MM.1S (cell line): ENCODE data around the gene PPWD1.

Experiments
- DNase-seq: peaks from one replicate; pipeline ENCODE4 v3.0.0-alpha.2; 2015
- H2AFZ ChIP-seq: fragments of 300-600 bp; sonication (generic); 2 replicates; pipeline ENCODE4 v1.6.0; 2016; ENCODE audit warnings: antibody characterized with exemption, low read length
- H3F3A ChIP-seq: fragments of 300-600 bp; sonication (generic); 2 replicates; pipeline ENCODE4 v1.6.1; 2016; ENCODE audit warnings: mild to moderate bottlenecking, antibody characterized with exemption, low read length, moderate library complexity, mixed read lengths; ENCODE audit not compliant: insufficient read depth
- H3K27ac ChIP-seq: fragments of 300-600 bp; sonication (generic); 2 replicates; pipeline ENCODE4 v1.5.1; 2016; ENCODE audit warnings: mild to moderate bottlenecking, low read length
- H3K27me3 ChIP-seq: fragments of 300-600 bp; sonication (generic); replicated peaks from 2 replicates; pipeline ENCODE4 v1.6.0; 2016; ENCODE audit warnings: low read length; ENCODE audit not compliant: insufficient read depth
- H3K36me3 ChIP-seq: fragments of 300-600 bp; sonication (generic); replicated peaks from 2 replicates; pipeline ENCODE4 v1.6.1; 2016; ENCODE audit warnings: mild to moderate bottlenecking, low read length, mixed read lengths; ENCODE audit not compliant: insufficient read depth
- H3K4me1 ChIP-seq: fragments of 300-600 bp; sonication (generic); 2 replicates; pipeline ENCODE4 v1.6.1; 2016; ENCODE audit warnings: low read length, mixed read lengths
- H3K4me2 ChIP-seq: fragments of 300-600 bp; sonication (generic); 2 replicates; pipeline ENCODE4 v1.6.0; 2016; ENCODE audit warnings: low read depth, low read length
- H3K4me3 ChIP-seq: fragments of 300-600 bp; sonication (generic); 2 replicates; pipeline ENCODE4 v1.5.1; 2016; ENCODE audit warnings: low read length, mixed read lengths
- H3K79me2 ChIP-seq: fragments of 300-600 bp; sonication (generic); 2 replicates; pipeline ENCODE4 v1.6.1; 2016; ENCODE audit warnings: mixed run types, low read length, mixed read lengths
- H3K9ac ChIP-seq: fragments of 300-600 bp; sonication (generic); 2 replicates; pipeline ENCODE4 v1.6.1; 2016; ENCODE audit warnings: low read length, mixed read lengths
- H3K9me2 ChIP-seq: fragments of 300-600 bp; sonication (generic); replicated peaks from 2 replicates; pipeline ENCODE4 v1.6.1; 2016; ENCODE audit warnings: mild to moderate bottlenecking, low read length, mixed read lengths; ENCODE audit not compliant: insufficient read depth
- H3K9me3 ChIP-seq: fragments of 300-600 bp; sonication (generic); replicated peaks from 2 replicates; pipeline ENCODE4 v1.6.1; 2016; ENCODE audit warnings: mild to moderate bottlenecking, low read length, mixed read lengths; ENCODE audit not compliant: insufficient read depth
- H4K20me1 ChIP-seq: fragments of 300-600 bp; sonication (generic); 2 replicates; pipeline ENCODE4 v1.6.1; 2016; ENCODE audit warnings: mild to moderate bottlenecking, low read length, moderate library complexity, mixed read lengths; ENCODE audit not compliant: insufficient read depth
- CTCF ChIP-seq: fragments of 300-600 bp; sonication (generic); IDR thresholded peaks from 2 replicates; pipeline ENCODE4 v1.5.1; 2016; ENCODE audit warnings: antibody characterized with exemption, low read length, mixed read lengths
- EZH2 ChIP-seq: fragments of 300-600 bp; sonication (generic); optimal IDR thresholded peaks from 2 replicates; pipeline ENCODE3; 2017; ENCODE audit warnings: low read depth, mild to moderate bottlenecking, antibody characterized with exemption, low read length, mixed read lengths
- EZH2phosphoT487 ChIP-seq: fragments of 300-600 bp; sonication (generic); IDR thresholded peaks from 2 replicates; pipeline ENCODE4 v1.6.1; 2018; ENCODE audit warnings: antibody characterized with exemption, low read length

PPWD1 gene

GRCh38 chr5:65548281-65548680, 14.8 kb upstream of the PPWD1 start:
- Histone ChIP-seq H2AFZ (no peak overlapping the region), H3F3A (no peaks in the 10 kb centered on the region), H3K9me2 (no peaks in the 10 kb centered on the region), H3K4me3 (no peak overlapping the region), H3K79me2 (no peaks in the 10 kb centered on the region), H4K20me1 (no peaks in the 10 kb centered on the region), H3K4me1 (0 out of 2 replicates have a peak, but pooled peaks cover 5% of the 10 kb centered on the region), H3K27ac (no peak overlapping the region), H3K9ac (no peak overlapping the region), H3K9me3 (no peaks in the 10 kb centered on the region), H3K4me2 (no peak overlapping the region), H3K27me3 (no peaks in the 10 kb centered on the region), H3K36me3 (no peaks in the 10 kb centered on the region; the same call in 1 of the 2 replicates)
- TF ChIP-seq CTCF: no peak
- no peak for TF ChIP-seq EZH2
- no peak for TF ChIP-seq EZH2phosphoT487
- DNase-seq: no peak

GRCh38 chr5:65553941-65554340, 9.2 kb upstream of the PPWD1 start:
- no peak overlapping the region for H3K4me2 ChIP-seq
- H3K9me3 ChIP-seq: no peaks in the 10 kb centered on the region
- peaks cover 4% of the 10 kb centered on the region; the same call in 1 of the 2 replicates for H3K79me2 ChIP-seq
- TF ChIP-seq CTCF: no peak
- no peak for TF ChIP-seq EZH2
- TF ChIP-seq EZH2phosphoT487: no peak
- H3K9ac ChIP-seq: no peak overlapping the region
- H3K27me3 ChIP-seq: no peaks in the 10 kb centered on the region
- no peaks in the 10 kb centered on the region; the same call in 1 of the 2 replicates for H4K20me1 ChIP-seq
- H3F3A ChIP-seq: no peaks in the 10 kb centered on the region
- H3K36me3 ChIP-seq: peaks cover under 1% of the 10 kb centered on the region; the same call in 1 of the 2 replicates
- no peaks in the 10 kb centered on the region for H3K4me1 ChIP-seq
- no peaks in the 10 kb centered on the region for H3K9me2 ChIP-seq
- no peak overlapping the region for H2AFZ ChIP-seq
- no peak overlapping the region for H3K4me3 ChIP-seq
- H3K27ac ChIP-seq: no peak overlapping the region
- no peak for DNase-seq

- no peaks in the 10 kb centered on the region for H3K27me3 ChIP-seq
- H3F3A ChIP-seq: no peaks in the 10 kb centered on the region
- peaks cover 8% of the 10 kb centered on the region; the same call in 1 of the 2 replicates for H3K79me2 ChIP-seq
- no peak overlapping the region for H3K4me2 ChIP-seq
- no peaks in the 10 kb centered on the region; the same call in 1 of the 2 replicates for H4K20me1 ChIP-seq
- no peaks in the 10 kb centered on the region for H3K9me3 ChIP-seq
- no peak for DNase-seq
- no peak overlapping the region for H3K9ac ChIP-seq
- no peaks in the 10 kb centered on the region for H3K9me2 ChIP-seq
- H3K4me3 ChIP-seq: no peak overlapping the region
- no peaks in the 10 kb centered on the region for H3K4me1 ChIP-seq
- no peak overlapping the region for H2AFZ ChIP-seq
- TF ChIP-seq EZH2phosphoT487 (no peak), EZH2 (no peak), CTCF (no peak)
- peaks cover 2% of the 10 kb centered on the region; the same call in 1 of the 2 replicates for H3K36me3 ChIP-seq
- H3K27ac ChIP-seq: no peak overlapping the region
These were observed 7.8 kb upstream of the PPWD1 start for GRCh38 chr5:65555287-65555686.
